Measurements from ENCODE around the gene RBMS1.

The RBMS1 gene

GRCh38 chr2:160364364-160364763 is 129.2 kb downstream of the RBMS1 start:
- TF ChIP-seq SIN3A (IDR thresholded peaks at IDR 0.05; ENCODE audit: borderline replicate concordance, insufficient read depth, low read length) = no peak
- TF ChIP-seq, protein P1, sequence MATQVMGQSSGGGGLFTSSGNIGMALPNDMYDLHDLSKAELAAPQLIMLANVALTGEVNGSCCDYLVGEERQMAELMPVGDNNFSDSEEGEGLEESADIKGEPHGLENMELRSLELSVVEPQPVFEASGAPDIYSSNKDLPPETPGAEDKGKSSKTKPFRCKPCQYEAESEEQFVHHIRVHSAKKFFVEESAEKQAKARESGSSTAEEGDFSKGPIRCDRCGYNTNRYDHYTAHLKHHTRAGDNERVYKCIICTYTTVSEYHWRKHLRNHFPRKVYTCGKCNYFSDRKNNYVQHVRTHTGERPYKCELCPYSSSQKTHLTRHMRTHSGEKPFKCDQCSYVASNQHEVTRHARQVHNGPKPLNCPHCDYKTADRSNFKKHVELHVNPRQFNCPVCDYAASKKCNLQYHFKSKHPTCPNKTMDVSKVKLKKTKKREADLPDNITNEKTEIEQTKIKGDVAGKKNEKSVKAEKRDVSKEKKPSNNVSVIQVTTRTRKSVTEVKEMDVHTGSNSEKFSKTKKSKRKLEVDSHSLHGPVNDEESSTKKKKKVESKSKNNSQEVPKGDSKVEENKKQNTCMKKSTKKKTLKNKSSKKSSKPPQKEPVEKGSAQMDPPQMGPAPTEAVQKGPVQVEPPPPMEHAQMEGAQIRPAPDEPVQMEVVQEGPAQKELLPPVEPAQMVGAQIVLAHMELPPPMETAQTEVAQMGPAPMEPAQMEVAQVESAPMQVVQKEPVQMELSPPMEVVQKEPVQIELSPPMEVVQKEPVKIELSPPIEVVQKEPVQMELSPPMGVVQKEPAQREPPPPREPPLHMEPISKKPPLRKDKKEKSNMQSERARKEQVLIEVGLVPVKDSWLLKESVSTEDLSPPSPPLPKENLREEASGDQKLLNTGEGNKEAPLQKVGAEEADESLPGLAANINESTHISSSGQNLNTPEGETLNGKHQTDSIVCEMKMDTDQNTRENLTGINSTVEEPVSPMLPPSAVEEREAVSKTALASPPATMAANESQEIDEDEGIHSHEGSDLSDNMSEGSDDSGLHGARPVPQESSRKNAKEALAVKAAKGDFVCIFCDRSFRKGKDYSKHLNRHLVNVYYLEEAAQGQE (IDR thresholded peaks at IDR 0.05; ENCODE audit: insufficient read depth in 1 of 2, low read depth in 2 of 2, low read length in 2 of 2) = no peak
- no peak for TF ChIP-seq FOXP2 (optimal IDR thresholded peaks at IDR 0.05; ENCODE audit: borderline replicate concordance, extremely low read depth, extremely low read length, insufficient read depth)
- TF ChIP-seq TAF1 (IDR thresholded peaks at IDR 0.05; ENCODE audit: borderline replicate concordance, insufficient read depth, low read length) = no peak
- no peak for TF ChIP-seq POLR2AphosphoS5 (IDR thresholded peaks at IDR 0.05; ENCODE audit: low read depth, low read length)

DNA sequence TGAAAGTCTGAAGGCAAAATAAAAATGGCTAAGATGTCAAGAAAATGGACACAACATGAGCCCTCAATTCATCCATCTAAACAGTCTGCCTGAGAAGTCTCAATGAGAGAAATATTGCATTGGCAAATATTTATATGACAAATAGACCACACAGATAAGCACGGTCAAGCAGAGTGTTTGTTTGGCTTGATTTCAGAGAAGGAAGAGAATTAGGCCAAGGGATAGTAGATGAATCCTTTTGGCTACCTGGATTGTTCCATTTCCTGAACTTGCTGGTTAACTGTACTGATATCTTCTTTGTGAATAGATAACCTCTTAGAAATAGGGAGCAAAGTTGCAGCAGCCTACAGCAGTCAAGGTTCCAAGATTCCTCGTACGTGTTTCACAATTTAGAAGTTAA is 129.6 kb downstream of the RBMS1 start:
- TF ChIP-seq, protein P1 (IDR thresholded peaks at IDR 0.05; ENCODE audit: insufficient read depth in 1 of 2, low read depth in 2 of 2, low read length in 2 of 2) = no peak
- TF ChIP-seq TAF1 (IDR thresholded peaks at IDR 0.05; ENCODE audit: borderline replicate concordance, insufficient read depth, low read length) (no peak), POLR2AphosphoS5 (IDR thresholded peaks at IDR 0.05; ENCODE audit: low read depth, low read length) (no peak), SIN3A (IDR thresholded peaks at IDR 0.05; ENCODE audit: borderline replicate concordance, insufficient read depth, low read length) (no peak), FOXP2 (optimal IDR thresholded peaks at IDR 0.05; ENCODE audit: borderline replicate concordance, extremely low read depth, extremely low read length, insufficient read depth) (no peak)

DNA sequence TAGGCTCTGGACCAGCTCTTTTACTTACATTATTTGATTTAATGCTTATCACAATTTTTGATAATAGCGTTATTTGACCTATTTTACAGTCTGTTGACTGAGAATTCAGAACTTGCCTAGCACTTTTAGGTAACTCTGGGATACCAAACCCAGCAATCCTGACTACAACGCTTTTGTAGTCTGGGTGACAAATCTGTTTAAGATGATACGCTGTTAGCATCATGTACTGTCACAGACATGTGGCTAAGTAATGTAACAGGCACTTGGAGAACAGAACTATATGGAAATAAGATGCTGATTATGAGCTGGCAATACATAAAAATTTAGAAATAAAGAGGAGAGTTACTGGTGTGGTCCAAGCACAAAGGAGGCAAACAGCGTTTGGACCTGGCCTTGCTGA is 130.6 kb downstream of the RBMS1 start:
- TF ChIP-seq, protein P1 (IDR thresholded peaks at IDR 0.05; ENCODE audit: insufficient read depth in 1 of 2, low read depth in 2 of 2, low read length in 2 of 2) = no peak
- TF ChIP-seq FOXP2 (optimal IDR thresholded peaks at IDR 0.05; ENCODE audit: borderline replicate concordance, extremely low read depth, extremely low read length, insufficient read depth) (no peak), SIN3A (IDR thresholded peaks at IDR 0.05; ENCODE audit: borderline replicate concordance, insufficient read depth, low read length) (no peak), POLR2AphosphoS5 (IDR thresholded peaks at IDR 0.05; ENCODE audit: low read depth, low read length) (no peak), TAF1 (IDR thresholded peaks at IDR 0.05; ENCODE audit: borderline replicate concordance, insufficient read depth, low read length) (no peak)

DNA sequence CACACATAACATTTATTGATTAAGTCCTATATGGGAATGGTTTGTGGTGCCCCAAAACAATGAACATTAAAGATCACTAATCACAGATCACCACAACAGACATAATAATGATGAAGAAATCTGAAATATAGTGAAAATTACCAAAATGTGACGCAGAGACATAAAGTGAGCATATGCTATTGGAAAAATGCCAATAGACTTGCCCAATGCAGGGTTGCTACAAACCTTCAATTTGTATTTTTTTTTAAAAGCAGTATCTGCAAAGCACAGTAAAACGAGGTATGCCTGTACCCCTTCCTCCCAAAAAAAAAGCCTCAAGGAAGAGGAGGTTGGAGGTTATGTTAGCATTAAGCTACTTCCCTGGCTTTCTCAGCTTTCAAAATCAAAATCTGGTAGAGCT is 131.1 kb downstream of the RBMS1 start:
- TF ChIP-seq POLR2AphosphoS5 (IDR thresholded peaks at IDR 0.05; ENCODE audit: low read depth, low read length) = no peak
- no peak for TF ChIP-seq FOXP2 (optimal IDR thresholded peaks at IDR 0.05; ENCODE audit: borderline replicate concordance, extremely low read depth, extremely low read length, insufficient read depth)
- TF ChIP-seq, protein P1 (IDR thresholded peaks at IDR 0.05; ENCODE audit: insufficient read depth in 1 of 2, low read depth in 2 of 2, low read length in 2 of 2) = no peak
- TF ChIP-seq SIN3A (IDR thresholded peaks at IDR 0.05; ENCODE audit: borderline replicate concordance, insufficient read depth, low read length) = no peak
- TF ChIP-seq TAF1 (IDR thresholded peaks at IDR 0.05; ENCODE audit: borderline replicate concordance, insufficient read depth, low read length) = no peak

GRCh38 chr2:160362018-160362417 is 131.6 kb downstream of the RBMS1 start:
- TF ChIP-seq TAF1 (IDR thresholded peaks at IDR 0.05; ENCODE audit: borderline replicate concordance, insufficient read depth, low read length) = no peak
- TF ChIP-seq POLR2AphosphoS5 (IDR thresholded peaks at IDR 0.05; ENCODE audit: low read depth, low read length) = no peak
- TF ChIP-seq, protein P1 (IDR thresholded peaks at IDR 0.05; ENCODE audit: insufficient read depth in 1 of 2, low read depth in 2 of 2, low read length in 2 of 2) = no peak
